Cardiac septum (tissue), 1 donor: ENCODE data around the gene ALOX15. TPM values are rescaled to one million over a fixed set of nuclear protein-coding genes. Genes with fewer than 3 reads are reported as not detected.
"Not testable (repeated sequence)": the region's sequence is repeated elsewhere in the genome, so short reads cannot be mapped to it uniquely, and the experiment has no call there.

Source experiments
- DNase-seq: peaks from one replicate; pipeline ENCODE4 v3.0.0-alpha.2; 2020; ENCODE audit warnings: low spot score
- intact Hi-C: fragments of 100-400 bp; cut with DNase I; formaldehyde crosslinking; loops from one replicate; pipeline ENCODE4 v1.14.0; 2022
- total RNA-seq: library from RNA; stranded (reverse); fragmentation: NEBNext Ultra II Directional; extraction: Animal tissue kit (Norgen Biotek cat#: 25700); gene quantifications from one replicate; pipeline ENCODE4 v1.2.1, GENCODE V29; 2021
- donor health status: DM: no; HTN: no; CAD: no.

ALOX15 gene
- total RNA-seq, 1 donor from 2014 or later = 0.35 TPM

GRCh38 chr17:4658478-4659305, 17.2 kb upstream of the ALOX15 start:
- DNase-seq = no peak
- intact Hi-C loops = no loop called here

DNA sequence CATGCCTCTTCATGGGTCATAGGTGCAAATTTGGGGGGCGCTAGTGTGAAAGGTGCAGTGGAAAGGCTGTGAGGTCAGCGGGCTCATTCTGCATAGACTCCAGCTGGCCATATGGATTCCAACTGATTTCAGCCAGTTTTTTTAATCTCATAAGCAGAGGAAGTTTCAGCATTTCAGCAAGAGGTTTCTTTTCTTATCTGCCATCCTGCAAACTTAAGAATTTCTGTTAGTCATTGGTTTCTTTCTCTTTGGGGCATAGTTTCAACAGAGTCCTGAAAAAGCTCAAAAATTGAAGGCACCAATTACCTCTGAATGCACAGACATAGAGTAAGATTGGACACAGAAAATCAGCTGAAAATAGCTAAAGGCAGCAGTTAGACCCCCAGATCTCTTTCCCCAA, 16.2 kb upstream of the ALOX15 start:
- DNase-seq = no peak
- intact Hi-C loops = no loop called here

DNA sequence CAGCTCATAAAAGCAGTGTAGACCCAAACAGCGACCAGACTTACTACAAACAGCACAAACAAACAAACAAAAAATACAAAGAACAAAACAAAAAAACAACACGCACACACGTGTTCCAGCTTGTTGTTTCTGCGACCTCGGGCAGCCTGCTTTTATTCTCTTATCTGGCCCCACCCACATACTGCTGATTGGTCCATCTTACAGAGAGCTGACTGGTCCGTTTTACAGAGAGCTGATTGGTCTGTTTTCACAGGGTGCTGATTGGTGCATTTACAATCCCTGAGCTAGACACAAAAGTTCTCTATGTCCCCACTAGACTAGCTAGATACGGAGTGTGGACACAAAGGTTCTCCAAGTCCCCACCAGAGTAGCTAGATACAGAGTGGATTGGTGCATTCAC, 14.5 kb upstream of the ALOX15 start:
- DNase-seq, intact Hi-C loops: not testable (repeated sequence)

GRCh38 chr17:4652997-4653396, 11.5 kb upstream of the ALOX15 start:
- no peak for DNase-seq
- intact Hi-C loops = no loop called here

- DNase-seq = no peak
- intact Hi-C loops = no loop called here
Observed at GRCh38 chr17:4648741-4649140, 7.3 kb upstream of the ALOX15 start.

DNA sequence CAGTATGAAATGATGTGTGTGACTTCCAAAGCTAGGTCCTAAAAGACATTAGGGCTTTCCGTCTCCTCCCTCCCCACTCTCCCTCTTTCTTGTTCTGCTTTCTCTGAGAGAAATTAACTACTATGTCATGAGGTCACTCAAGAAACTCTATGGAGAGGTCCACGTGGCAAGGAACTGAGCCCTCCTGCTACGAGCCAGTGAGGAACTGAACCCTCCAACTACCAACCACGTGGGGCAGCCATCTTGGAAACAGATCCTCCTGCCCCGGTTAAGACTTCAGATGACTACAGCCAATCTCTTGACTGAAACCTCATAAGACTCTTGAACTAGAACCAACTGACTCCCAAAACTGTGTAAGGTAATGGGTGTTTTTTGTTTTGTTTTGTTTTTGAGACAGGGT, 4.2 kb upstream of the ALOX15 start:
- intact Hi-C loops = no loop called here
- DNase-seq = no peak

- intact Hi-C loops = no loop called here
Observed at GRCh38 chr17:4643676-4644075, 2.2 kb upstream of the ALOX15 start.

DNA sequence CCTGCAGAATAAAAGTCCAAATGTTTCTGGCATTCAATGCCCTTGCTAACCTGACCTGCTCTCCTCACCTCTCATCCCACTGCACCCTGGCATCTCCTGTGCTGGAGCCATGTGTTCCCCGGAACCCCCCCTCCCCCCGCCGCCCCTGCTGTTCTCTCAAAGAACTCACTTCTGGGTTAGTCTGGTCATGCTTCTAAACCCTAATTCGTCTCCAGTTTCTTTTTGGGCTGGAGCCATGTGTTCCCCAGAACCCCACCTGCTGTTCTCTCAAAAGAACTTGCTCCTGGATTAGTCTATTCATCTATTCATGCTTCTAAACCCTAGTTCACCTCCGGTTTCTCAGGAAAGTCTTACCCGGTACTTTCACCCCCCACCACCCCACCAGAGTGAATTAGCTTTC, 808 bp upstream of the ALOX15 start:
- DNase-seq = no peak
- intact Hi-C loops = no loop called here

More at GRCh38 chr17:4643676-4644075, 2.2 kb upstream of the ALOX15 start:
- no peak for DNase-seq

DNA sequence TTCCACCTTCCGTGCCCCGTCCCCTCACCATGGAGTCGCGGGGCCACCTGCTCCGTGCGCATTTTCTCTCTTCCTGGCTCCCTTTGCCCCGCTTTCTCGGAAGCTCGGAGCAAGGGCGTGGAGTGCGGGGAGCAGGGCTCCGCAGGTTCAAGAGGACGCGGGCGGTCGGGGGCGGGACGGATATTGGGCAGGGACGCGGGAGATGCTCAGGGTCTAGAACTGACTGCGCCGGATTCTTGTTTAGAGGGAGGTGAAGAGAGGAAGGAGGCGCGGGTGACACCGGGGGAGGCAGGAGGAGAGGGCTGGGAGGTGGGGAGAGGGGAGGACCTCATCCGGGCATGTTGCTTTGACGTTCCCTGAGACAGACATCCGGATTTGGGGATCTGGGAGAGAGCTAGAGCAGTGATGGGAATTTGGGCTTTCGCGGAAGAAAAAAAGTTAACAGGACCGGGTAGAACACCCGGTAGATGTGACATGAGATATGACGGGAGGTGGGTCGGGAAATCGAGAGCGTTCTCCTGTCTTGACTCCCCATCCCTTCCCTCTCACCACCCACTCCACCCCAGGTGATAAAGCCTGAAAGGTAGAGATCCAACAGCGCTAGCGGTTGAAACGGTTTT, 799 bp downstream of the ALOX15 start:
- intact Hi-C loops, DNase-seq: not testable (repeated sequence)

GRCh38 chr17:4639301-4640059, 2.0 kb downstream of the ALOX15 start:
- DNase-seq, intact Hi-C loops: not testable (repeated sequence)

DNA sequence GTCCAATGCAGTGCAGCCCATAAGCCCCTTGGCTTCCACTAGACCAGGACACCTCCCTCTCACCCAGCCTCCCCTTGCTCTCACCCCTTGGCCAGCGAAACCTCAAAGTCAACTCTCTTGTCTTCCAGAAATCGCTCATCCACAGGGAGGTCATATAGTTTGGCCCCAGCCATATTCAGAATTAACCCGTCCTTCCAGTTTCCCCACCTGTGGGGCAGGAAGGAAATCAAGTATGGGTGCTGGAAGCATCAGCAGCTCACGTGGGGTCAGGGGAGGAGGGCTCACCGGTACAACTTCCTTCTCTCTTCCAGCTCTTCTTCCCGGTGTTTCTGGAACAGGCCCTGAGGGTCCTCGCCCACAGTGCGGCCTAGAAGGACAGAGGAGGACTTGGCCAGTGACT, 2.7 kb downstream of the ALOX15 start:
- DNase-seq, intact Hi-C loops: not testable (repeated sequence)

DNA sequence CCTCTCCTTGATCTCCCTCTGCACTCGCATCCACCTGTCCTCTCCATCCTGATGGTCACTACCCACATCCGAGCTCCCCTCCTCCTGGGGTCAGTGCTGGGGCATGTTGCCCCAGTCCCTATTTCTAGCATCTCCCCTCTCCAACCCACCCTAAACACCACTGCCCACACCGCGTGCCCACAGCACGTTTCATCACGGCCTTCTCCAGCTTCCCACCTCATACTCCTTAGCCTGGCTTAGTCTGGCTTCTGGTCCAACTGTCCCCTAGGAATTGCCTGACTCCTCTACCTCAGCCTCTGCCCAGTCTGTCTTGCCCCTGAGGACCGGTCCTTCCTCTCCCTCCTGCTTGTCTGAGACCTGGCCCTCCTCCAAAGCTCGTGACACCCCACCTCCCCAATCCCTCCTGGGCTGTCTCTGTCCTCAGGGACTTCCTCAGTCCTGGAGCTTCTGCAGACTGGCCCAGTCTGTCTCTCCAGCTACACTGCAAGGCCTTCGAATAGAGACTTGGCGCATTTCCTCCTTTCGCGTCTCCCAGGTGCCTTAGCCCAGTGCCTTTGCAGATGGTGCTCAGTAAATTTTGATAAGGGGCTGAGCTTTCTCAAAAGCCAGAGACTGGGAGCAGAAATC, 4.9 kb downstream of the ALOX15 start:
- DNase-seq = no peak
- intact Hi-C loops = no loop called here

DNA sequence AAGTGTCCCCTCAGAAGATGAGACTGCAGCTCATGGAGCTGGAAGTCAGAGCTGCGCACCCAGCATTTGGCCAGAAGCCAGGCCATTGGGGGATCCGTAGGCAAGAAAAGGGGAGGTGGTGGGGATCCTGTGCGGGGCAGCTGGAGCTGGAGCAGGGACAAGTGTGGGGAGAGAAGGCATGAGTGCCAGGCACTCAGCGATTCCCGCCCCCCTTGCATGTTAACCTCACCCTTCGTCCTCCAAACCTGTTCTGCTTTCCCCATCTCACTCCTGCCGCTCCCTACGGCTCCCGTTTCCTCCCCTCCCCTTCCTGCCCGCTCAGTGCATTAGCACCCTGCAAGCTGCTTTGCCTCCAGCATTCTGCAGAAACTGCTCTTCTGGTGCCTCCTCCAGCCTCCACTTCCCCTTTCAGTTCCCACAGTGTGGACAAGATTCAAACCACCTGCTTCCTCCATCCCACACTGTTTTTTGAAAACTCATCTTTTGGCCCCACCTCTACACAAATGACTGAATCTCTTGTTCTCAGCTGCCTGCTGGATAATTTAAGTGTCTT, 5.6 kb downstream of the ALOX15 start:
- no peak for DNase-seq
- intact Hi-C loops = no loop called here

DNA sequence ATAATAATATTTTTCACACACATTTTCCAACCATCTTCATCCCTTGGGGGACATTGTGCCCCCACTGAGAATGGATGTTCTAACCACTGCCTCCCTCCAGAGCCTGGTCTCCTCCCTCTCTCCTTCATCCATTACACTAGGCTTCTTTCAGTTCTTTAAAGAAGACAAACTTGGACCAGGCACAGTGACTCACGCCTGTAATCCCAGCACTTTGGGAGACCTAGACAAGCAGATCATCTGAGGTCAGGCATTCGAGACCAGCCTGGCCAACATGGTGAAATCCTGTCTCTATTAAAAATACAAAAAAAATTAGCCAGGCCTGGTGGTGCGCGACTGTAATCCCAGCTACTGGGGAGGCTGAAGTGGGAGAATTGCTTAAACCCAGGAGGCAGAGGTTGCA, 6.5 kb downstream of the ALOX15 start:
- no peak for DNase-seq
- intact Hi-C loops = no loop called here

GRCh38 chr17:4633643-4634042, 7.8 kb downstream of the ALOX15 start:
- intact Hi-C loops = no loop called here
- DNase-seq = no peak

GRCh38 chr17:4632581-4632920, 8.9 kb downstream of the ALOX15 start:
- intact Hi-C loops = no loop called here
- DNase-seq = no peak

- intact Hi-C loops = no loop called here
- DNase-seq = no peak
Observed at GRCh38 chr17:4631836-4632580, 9.5 kb downstream of the ALOX15 start.

DNA sequence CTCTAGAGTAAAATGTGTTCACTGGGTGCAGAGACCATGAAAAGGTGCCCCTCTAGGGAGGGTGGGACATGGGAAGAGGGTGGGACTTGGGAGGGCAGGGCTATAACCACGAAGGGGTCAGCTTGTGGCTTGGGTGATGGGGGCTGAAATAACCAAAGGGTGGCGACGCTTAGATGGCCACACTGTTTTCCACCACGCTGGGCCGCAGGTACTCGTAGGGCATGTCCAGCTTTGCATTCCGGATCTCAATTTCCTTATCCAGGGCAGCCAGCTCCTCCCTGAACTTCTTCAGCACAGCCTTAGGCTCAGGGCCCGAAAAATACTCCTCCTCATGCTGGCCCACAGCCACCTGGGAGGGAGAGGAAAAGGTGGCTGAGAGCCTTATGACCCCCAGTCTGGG, 10.0 kb downstream of the ALOX15 start:
- DNase-seq = no peak

DNA sequence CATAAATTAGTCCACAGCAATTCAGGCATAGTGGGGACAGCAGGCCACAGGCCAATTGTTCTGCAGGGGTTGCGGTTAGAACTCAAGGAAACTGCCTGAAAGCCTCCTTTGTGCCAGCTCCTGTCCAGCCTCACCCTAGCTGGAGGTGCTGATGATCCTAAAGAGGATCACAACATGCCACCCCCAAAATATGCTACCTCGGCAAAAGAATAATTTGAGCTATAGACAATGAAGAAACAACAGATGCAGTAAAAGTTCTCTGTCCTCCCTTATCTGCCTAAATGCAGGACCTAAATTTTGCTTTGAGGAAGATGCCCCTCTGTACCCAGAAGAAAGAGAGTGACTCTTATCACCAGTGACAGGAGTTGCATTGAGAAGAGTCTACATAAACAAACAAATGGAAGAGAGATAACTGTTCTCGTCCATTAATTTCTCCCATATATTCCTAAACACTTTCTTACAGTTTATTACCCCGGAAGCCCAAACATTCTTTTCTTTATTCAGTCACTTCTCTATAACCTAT, 14.7 kb downstream of the ALOX15 start:
- no peak for DNase-seq
- intact Hi-C loops = loop anchor here (1.0 to 5.0 kb wide), 2 partner anchors 60 to 204 kb away; no protein-coding TSS in a partner anchor

More for the DNA sequence above, 10.0 kb downstream of the ALOX15 start:
- intact Hi-C loops = no loop called here
